ENCODE results near the gene EME2. TPM values are rescaled to one million over a fixed set of nuclear protein-coding genes. Genes with fewer than 3 reads are reported as not detected.

EME2 gene
- total RNA-seq, 2 experiments from 2014 or later = 28.7 to 36.3 TPM

- no peak for ATAC-seq (ENCODE audit: low read depth)
- Mint-ChIP-seq H3K4me1 (peaks cover 6% of the 10 kb centered on the region), H3K27ac (no peak overlapping the region), H3K4me3 (no peak overlapping the region), H3K36me3 (peaks cover 2% of the 10 kb centered on the region), H3K9me3 (no peaks in the 10 kb centered on the region), H3K27me3 (no peaks in the 10 kb centered on the region)
- DNase-seq = no peak
- POLR2A ChIA-PET = no interaction called here
Measured at GRCh38 chr16:1821861-1822611, 49.4 kb downstream of the EME2 start.

- POLR2A ChIA-PET = no interaction called here
- DNase-seq (no peak), ATAC-seq (ENCODE audit: low read depth) (no peak)
- H3K27ac Mint-ChIP-seq = no peak overlapping the region
- peaks cover 2% of the 10 kb centered on the region for H3K36me3 Mint-ChIP-seq
- H3K27me3 Mint-ChIP-seq = no peaks in the 10 kb centered on the region
- no peak overlapping the region for H3K4me3 Mint-ChIP-seq
- no peaks in the 10 kb centered on the region for H3K9me3 Mint-ChIP-seq
- H3K4me1 Mint-ChIP-seq = peaks cover 9% of the 10 kb centered on the region
Measured at GRCh38 chr16:1822801-1823200, 50.2 kb downstream of the EME2 start.

- H3K27ac Mint-ChIP-seq = no peak overlapping the region
- H3K4me3 Mint-ChIP-seq = no peak overlapping the region
- peaks cover 10% of the 10 kb centered on the region for H3K4me1 Mint-ChIP-seq
- H3K36me3 Mint-ChIP-seq = peaks cover 2% of the 10 kb centered on the region
- DNase-seq (no peak), ATAC-seq (ENCODE audit: low read depth) (no peak)
- H3K27me3 Mint-ChIP-seq = no peaks in the 10 kb centered on the region
- POLR2A ChIA-PET = no interaction called here
- H3K9me3 Mint-ChIP-seq = no peaks in the 10 kb centered on the region
Measured at GRCh38 chr16:1823821-1824220, 51.2 kb downstream of the EME2 start.

- H3K27me3 Mint-ChIP-seq = no peaks in the 10 kb centered on the region
- H3K4me3 Mint-ChIP-seq = peak overlapping the region; percentile 81
- no peak for ATAC-seq (ENCODE audit: low read depth)
- no peaks in the 10 kb centered on the region for H3K9me3 Mint-ChIP-seq
- DNase-seq = peak; percentile 21
- peaks cover 1% of the 10 kb centered on the region for H3K36me3 Mint-ChIP-seq
- H3K27ac Mint-ChIP-seq = peak overlapping the region; percentile 60
- POLR2A ChIA-PET = interaction anchor here (0.5 to 2.6 kb wide), 4 partner anchors 43 to 328 kb away, joined by 3 to 15 read pairs (median 3); partner anchors contain the start of genes NUBP2 and SPSB3
- peaks cover 18% of the 10 kb centered on the region for H3K4me1 Mint-ChIP-seq
Measured at GRCh38 chr16:1825381-1825863, 52.8 kb downstream of the EME2 start.

Small RNA genes within 50 kb of the gene (microRNA-seq; reads per million reads assigned to microRNA genes)
- gene MIR3177 = 4.2 reads per million

Other genes starting within 250 kb of the EME2 start
- 10 to 100 TPM; 68.3 to 72.0 TPM for gene TMEM204, start 239.1 kb upstream of the EME2 start, total RNA-seq
- gene IFT140, start 160.7 kb upstream of the EME2 start, total RNA-seq = 10 to 100 TPM; 11.7 to 12.8 TPM
- 10 to 100 TPM; 25.2 to 27.8 TPM for gene CRAMP1, start 160.4 kb upstream of the EME2 start, total RNA-seq
- 10 to 100 TPM; 44.7 to 45.1 TPM for gene JPT2, start 94.5 kb upstream of the EME2 start, total RNA-seq
- 100 to 1,000 TPM; 146 to 157 TPM for gene MAPK8IP3, start 66.6 kb upstream of the EME2 start, total RNA-seq
- gene NME3, start 1.3 kb upstream of the EME2 start, total RNA-seq = 10 to 100 TPM; 58.1 to 60.9 TPM
- 100 to 1,000 TPM in 1 of 2 experiments, 10 to 100 TPM in 1; 91.6 to 103 TPM for gene MRPS34, start 324 bp downstream of the EME2 start, total RNA-seq
- gene SPSB3, start 9.8 kb downstream of the EME2 start, total RNA-seq = 10 to 100 TPM; 67.8 to 74.1 TPM
- 10 to 100 TPM; 55.6 to 55.9 TPM for gene NUBP2, start 10.2 kb downstream of the EME2 start, total RNA-seq
- under 1 TPM; 0.23 to 0.55 TPM for gene IGFALS, start 20.9 kb downstream of the EME2 start, total RNA-seq
- gene HAGH, start 54.0 kb downstream of the EME2 start, total RNA-seq = 10 to 100 TPM; 48.7 to 51.6 TPM
- gene FAHD1, start 54.4 kb downstream of the EME2 start, total RNA-seq = 10 to 100 TPM; 12.0 to 12.2 TPM
- not detected for gene MEIOB, start 99.4 kb downstream of the EME2 start, total RNA-seq
- not detected for gene HS3ST6, start 145.6 kb downstream of the EME2 start, total RNA-seq
- gene MSRB1, start 170.4 kb downstream of the EME2 start, total RNA-seq = 10 to 100 TPM; 12.0 to 12.5 TPM
- gene RPL3L, start 181.9 kb downstream of the EME2 start, total RNA-seq = not detected
- gene NDUFB10, start 186.7 kb downstream of the EME2 start, total RNA-seq = 100 to 1,000 TPM; 108 to 115 TPM
- 1,000 to 10,000 TPM; 2,404 to 2,409 TPM for gene RPS2, start 192.0 kb downstream of the EME2 start, total RNA-seq
- gene RNF151, start 194.0 kb downstream of the EME2 start, total RNA-seq = not detected
- gene TBL3, start 199.2 kb downstream of the EME2 start, total RNA-seq = 10 to 100 TPM; 29.4 to 30.7 TPM
- 1 to 10 TPM in 1 of 2 experiments, under 1 TPM in 1; 0.58 to 1.8 TPM for gene NOXO1, start 208.7 kb downstream of the EME2 start, total RNA-seq
- 10 to 100 TPM; 28.8 to 31.9 TPM for gene GFER, start 211.4 kb downstream of the EME2 start, total RNA-seq
- gene SYNGR3, start 217.2 kb downstream of the EME2 start, total RNA-seq = 1 to 10 TPM; 2.0 to 2.2 TPM
- gene ZNF598, start 237.0 kb downstream of the EME2 start, total RNA-seq = 10 to 100 TPM; 67.8 to 77.1 TPM
- gene NPW, start 247.0 kb downstream of the EME2 start, total RNA-seq = under 1 TPM in 1 of 2 experiments, not detected in 1; 0.42 TPM